CD4-positive, alpha-beta T cell treated with Interleukin-21 for 1 hour (primary cell): Measurements from ENCODE around the gene SPPL3.
"Not testable (repeated sequence)": the region's sequence is repeated elsewhere in the genome, so short reads cannot be mapped to it uniquely, and the experiment has no call there.

ENCODE experiments used
- DNase-seq: peaks from one replicate; pipeline ENCODE4 v3.0.0-alpha.2; 2020

Gene SPPL3

GRCh38 chr12:120814203-120814902 lies 89.8 kb downstream of the SPPL3 start:
- DNase-seq, result no peak

GRCh38 chr12:120813588-120814153 lies 90.5 kb downstream of the SPPL3 start:
- DNase-seq, result no peak

GRCh38 chr12:120810021-120810420 lies 94.1 kb downstream of the SPPL3 start:
- DNase-seq, result no peak

- DNase-seq, result no peak
Measured at GRCh38 chr12:120804428-120804827, 99.7 kb downstream of the SPPL3 start.

- DNase-seq, result no peak
Measured at GRCh38 chr12:120801146-120801545, 103.0 kb downstream of the SPPL3 start.

- DNase-seq, result no peak
Measured at GRCh38 chr12:120800665-120801064, 103.5 kb downstream of the SPPL3 start.

- DNase-seq, result no peak
Measured at GRCh38 chr12:120799243-120800045, 104.7 kb downstream of the SPPL3 start.

GRCh38 chr12:120798696-120799095 lies 105.5 kb downstream of the SPPL3 start:
- DNase-seq, result no peak

GRCh38 chr12:120797677-120798642 lies 106.2 kb downstream of the SPPL3 start:
- DNase-seq, result no peak

GRCh38 chr12:120795441-120796178 lies 108.5 kb downstream of the SPPL3 start:
- DNase-seq, result no peak

- no peak for DNase-seq
Measured at GRCh38 chr12:120793357-120793756, 110.8 kb downstream of the SPPL3 start.

- not testable (repeated sequence) for DNase-seq
Measured at GRCh38 chr12:120792456-120792855, 111.7 kb downstream of the SPPL3 start.

- no peak for DNase-seq
Measured at GRCh38 chr12:120791669-120792176, 112.4 kb downstream of the SPPL3 start.

- DNase-seq, result no peak
Measured at GRCh38 chr12:120790114-120790513, 114.0 kb downstream of the SPPL3 start.

GRCh38 chr12:120787889-120788288 lies 116.3 kb downstream of the SPPL3 start:
- DNase-seq, result no peak

- DNase-seq, result no peak
Measured at GRCh38 chr12:120784804-120785203, 119.4 kb downstream of the SPPL3 start.

- no peak for DNase-seq
Measured at GRCh38 chr12:120783197-120783596, 121.0 kb downstream of the SPPL3 start.

GRCh38 chr12:120775862-120776552 lies 128.2 kb downstream of the SPPL3 start:
- no peak for DNase-seq

- DNase-seq, result no peak
Measured at GRCh38 chr12:120774169-120774916, 129.8 kb downstream of the SPPL3 start.

- no peak for DNase-seq
Measured at GRCh38 chr12:120771097-120771496, 133.1 kb downstream of the SPPL3 start.
